ENCODE measurements around the gene SLC25A23.

GRCh38 chr19:6448045-6448444 is 11.5 kb downstream of the SLC25A23 start:
- TF ChIP-seq, protein P1, sequence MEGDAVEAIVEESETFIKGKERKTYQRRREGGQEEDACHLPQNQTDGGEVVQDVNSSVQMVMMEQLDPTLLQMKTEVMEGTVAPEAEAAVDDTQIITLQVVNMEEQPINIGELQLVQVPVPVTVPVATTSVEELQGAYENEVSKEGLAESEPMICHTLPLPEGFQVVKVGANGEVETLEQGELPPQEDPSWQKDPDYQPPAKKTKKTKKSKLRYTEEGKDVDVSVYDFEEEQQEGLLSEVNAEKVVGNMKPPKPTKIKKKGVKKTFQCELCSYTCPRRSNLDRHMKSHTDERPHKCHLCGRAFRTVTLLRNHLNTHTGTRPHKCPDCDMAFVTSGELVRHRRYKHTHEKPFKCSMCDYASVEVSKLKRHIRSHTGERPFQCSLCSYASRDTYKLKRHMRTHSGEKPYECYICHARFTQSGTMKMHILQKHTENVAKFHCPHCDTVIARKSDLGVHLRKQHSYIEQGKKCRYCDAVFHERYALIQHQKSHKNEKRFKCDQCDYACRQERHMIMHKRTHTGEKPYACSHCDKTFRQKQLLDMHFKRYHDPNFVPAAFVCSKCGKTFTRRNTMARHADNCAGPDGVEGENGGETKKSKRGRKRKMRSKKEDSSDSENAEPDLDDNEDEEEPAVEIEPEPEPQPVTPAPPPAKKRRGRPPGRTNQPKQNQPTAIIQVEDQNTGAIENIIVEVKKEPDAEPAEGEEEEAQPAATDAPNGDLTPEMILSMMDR (IDR thresholded peaks at IDR 0.05 in 2 of 3, conservative IDR thresholded peaks at IDR 0.05 in 1 of 3; ENCODE audit: borderline replicate concordance in 1 of 3, insufficient read depth in 1 of 3, low read depth in 2 of 3, low read length in 2 of 3): no peak
- no peak for TF ChIP-seq RAD21 (IDR thresholded peaks at IDR 0.05; ENCODE audit: low read depth)
- no peak for TF ChIP-seq POLR2AphosphoS5 (IDR thresholded peaks at IDR 0.05; ENCODE audit: low read depth, low read length)
- TF ChIP-seq POLR2A (IDR thresholded peaks at IDR 0.05; ENCODE audit: borderline replicate concordance, extremely low read depth, insufficient read depth, insufficient read length): no peak
- no peak for TF ChIP-seq EZH2phosphoT487 (IDR thresholded peaks at IDR 0.05; ENCODE audit: borderline replicate concordance)
- TF ChIP-seq FOSL1 (IDR thresholded peaks at IDR 0.05; ENCODE audit: low read depth): no peak
- no peak for TF ChIP-seq CEBPB (IDR thresholded peaks at IDR 0.05; ENCODE audit: low read depth)
- no peak for TF ChIP-seq SP1 (IDR thresholded peaks at IDR 0.05; ENCODE audit: low read depth)
- no peak for TF ChIP-seq EZH2 (IDR thresholded peaks at IDR 0.05)

Measured in HCT116 (cell line).